ENCODE results near the gene PAM16. TPM values are rescaled to one million over a fixed set of nuclear protein-coding genes. Genes with fewer than 3 reads are reported as not detected.

Gene PAM16
- total RNA-seq, 5 donors from 2014 or later (not counting 1 experiment from before 2014, with no cell fraction given) = 41.2 to 53.7 (median 47.4) TPM

- Mint-ChIP-seq H3K36me3 (no peaks in the 10 kb centered on the region), H3K9me3 (no peaks in the 10 kb centered on the region), H3K27me3 (peaks cover 10 to 13% of the 10 kb centered on the region in 2 donors), H3K4me1 (peaks cover 12 to 17% (median 16%) of the 10 kb centered on the region in 3 donors), H3K27ac (no peak overlapping the region), H3K4me3 (peak overlapping the region in 1 of 3 donors; percentile 48)
- 97% methylated on average over 5 of the region's 13 CpGs for WGBS (ENCODE audit: insufficient coverage)
- Histone ChIP-seq H3K27me3 (replicated peaks in 1 of 2; ENCODE audit: control insufficient read depth in 2 of 2, extremely low read depth in 1 of 2, insufficient read depth in 2 of 2, low read length in 1 of 2) (peaks cover 7 to 60% of the 10 kb centered on the region in 2 experiments), H3K4me1 (ENCODE audit: control insufficient read depth in 1 of 2, extremely low read depth in 1 of 2, insufficient read depth in 2 of 2, low read length in 2 of 2) (peaks cover 0 to 43% of the 10 kb centered on the region in 2 experiments), H3K4me3 (ENCODE audit: control insufficient read depth in 1 of 2, extremely low read depth in 1 of 2, low read length in 1 of 2) (no peak overlapping the region), H3K36me3 (ENCODE audit: control insufficient read depth in 2 of 2, extremely low read depth in 1 of 2, insufficient read depth in 1 of 2, low read length in 1 of 2) (no peaks in the 10 kb centered on the region), H3K9me3 (no peaks in the 10 kb centered on the region), H3K27ac (ENCODE audit: low read length) (no peak overlapping the region)
- ChIA-PET CTCF (interaction anchor here in 1 of 2 donors (0.5 kb wide), 1 partner anchor 10 kb away, joined by 5 read pairs; no protein-coding TSS in a partner anchor), POLR2A (no interaction called here)
- no peak for ATAC-seq (replicated peaks in 1 of 4)
- no peak for DNase-seq
Measured at GRCh38 chr16:4318451-4318910, 32.6 kb downstream of the PAM16 start.

- Histone ChIP-seq H3K9me3 (no peaks in the 10 kb centered on the region), H3K27ac (ENCODE audit: low read length) (no peak overlapping the region), H3K4me1 (ENCODE audit: control insufficient read depth in 1 of 2, extremely low read depth in 1 of 2, insufficient read depth in 2 of 2, low read length in 2 of 2) (peaks cover 0 to 45% of the 10 kb centered on the region in 2 experiments), H3K36me3 (ENCODE audit: control insufficient read depth in 2 of 2, extremely low read depth in 1 of 2, insufficient read depth in 1 of 2, low read length in 1 of 2) (no peaks in the 10 kb centered on the region), H3K4me3 (ENCODE audit: control insufficient read depth in 1 of 2, extremely low read depth in 1 of 2, low read length in 1 of 2) (no peak overlapping the region), H3K27me3 (replicated peaks in 1 of 2; ENCODE audit: control insufficient read depth in 2 of 2, extremely low read depth in 1 of 2, insufficient read depth in 2 of 2, low read length in 1 of 2) (peaks cover 7 to 67% of the 10 kb centered on the region in 2 experiments)
- Mint-ChIP-seq H3K4me3 (peak overlapping the region in 2 of 3 donors; percentile 39 to 48), H3K27me3 (peaks cover 10 to 13% of the 10 kb centered on the region in 2 donors), H3K36me3 (no peaks in the 10 kb centered on the region), H3K9me3 (no peaks in the 10 kb centered on the region), H3K27ac (no peak overlapping the region), H3K4me1 (peaks cover 12 to 17% (median 16%) of the 10 kb centered on the region in 3 donors)
- CTCF ChIA-PET = no interaction called here
- ATAC-seq (replicated peaks in 1 of 4) (no peak), DNase-seq (no peak)
- 100% methylated on average over 1 of the region's 12 CpGs for WGBS (ENCODE audit: insufficient coverage)
- POLR2A ChIA-PET = no interaction called here
Measured at GRCh38 chr16:4317532-4318450, 33.3 kb downstream of the PAM16 start.

- POLR2A ChIA-PET = no interaction called here
- 93% methylated on average over 16 of the region's 20 CpGs for WGBS (ENCODE audit: insufficient coverage)
Measured at GRCh38 chr16:4316864-4317531, 34.1 kb downstream of the PAM16 start.

GRCh38 chr16:4316108-4316863, 34.8 kb downstream of the PAM16 start:
- no peaks in the 10 kb centered on the region for H3K9me3 ChIP-seq
- Mint-ChIP-seq H3K9me3 (no peaks in the 10 kb centered on the region), H3K4me1 (peaks cover 12 to 17% (median 16%) of the 10 kb centered on the region in 3 donors), H3K36me3 (no peaks in the 10 kb centered on the region), H3K4me3 (peak overlapping the region; percentile 13 to 48 (median 34)), H3K27me3 (peaks cover 10 to 13% of the 10 kb centered on the region in 2 donors), H3K27ac (no peak overlapping the region)
- peak overlapping the region in 1 of 2 donors; percentile 5 for H3K4me3 ChIP-seq (ENCODE audit: control insufficient read depth in 1 of 2, extremely low read depth in 1 of 2, low read length in 1 of 2)
- CTCF ChIA-PET = no interaction called here
- H3K27ac ChIP-seq (ENCODE audit: low read length) = no peak overlapping the region
- peaks cover 7 to 78% of the 10 kb centered on the region in 2 experiments for H3K27me3 ChIP-seq (replicated peaks in 1 of 2; ENCODE audit: control insufficient read depth in 2 of 2, extremely low read depth in 1 of 2, insufficient read depth in 2 of 2, low read length in 1 of 2)
- POLR2A ChIA-PET = no interaction called here
- DNase-seq = peak in 2 of 35 experiments; percentile 18 to 36
- no peaks in the 10 kb centered on the region for H3K36me3 ChIP-seq (ENCODE audit: control insufficient read depth in 2 of 2, extremely low read depth in 1 of 2, insufficient read depth in 1 of 2, low read length in 1 of 2)
- peak in 1 of 4 experiments; percentile 15 for ATAC-seq (replicated peaks in 1 of 4)
- 11% methylated on average over 71 of the region's 93 CpGs for WGBS (ENCODE audit: insufficient coverage)
- H3K4me1 ChIP-seq (ENCODE audit: control insufficient read depth in 1 of 2, extremely low read depth in 1 of 2, insufficient read depth in 2 of 2, low read length in 2 of 2) = peaks cover 0 to 45% of the 10 kb centered on the region in 2 experiments

More at GRCh38 chr16:4316864-4317531, 34.1 kb downstream of the PAM16 start:
- no peaks in the 10 kb centered on the region for H3K36me3 ChIP-seq (ENCODE audit: control insufficient read depth in 2 of 2, extremely low read depth in 1 of 2, insufficient read depth in 1 of 2, low read length in 1 of 2)
- Mint-ChIP-seq H3K36me3 (no peaks in the 10 kb centered on the region), H3K4me3 (peak overlapping the region; percentile 34 to 51 (median 48)), H3K4me1 (peaks cover 12 to 17% (median 16%) of the 10 kb centered on the region in 3 donors), H3K9me3 (no peaks in the 10 kb centered on the region), H3K27ac (no peak overlapping the region), H3K27me3 (peaks cover 10 to 13% of the 10 kb centered on the region in 2 donors)
- H3K9me3 ChIP-seq = no peaks in the 10 kb centered on the region
- peaks cover 0 to 45% of the 10 kb centered on the region in 2 experiments for H3K4me1 ChIP-seq (ENCODE audit: control insufficient read depth in 1 of 2, extremely low read depth in 1 of 2, insufficient read depth in 2 of 2, low read length in 2 of 2)
- no peak overlapping the region for H3K4me3 ChIP-seq (ENCODE audit: control insufficient read depth in 1 of 2, extremely low read depth in 1 of 2, low read length in 1 of 2)
- DNase-seq (no peak), ATAC-seq (replicated peaks in 1 of 4) (no peak)
- H3K27me3 ChIP-seq (replicated peaks in 1 of 2; ENCODE audit: control insufficient read depth in 2 of 2, extremely low read depth in 1 of 2, insufficient read depth in 2 of 2, low read length in 1 of 2) = peaks cover 7 to 75% of the 10 kb centered on the region in 2 experiments
- CTCF ChIA-PET = no interaction called here
- H3K27ac ChIP-seq (ENCODE audit: low read length) = no peak overlapping the region

GRCh38 chr16:4315186-4316107, 35.7 kb downstream of the PAM16 start, which contains the start of gene GLIS2:
Gene GLIS2, plus strand, starts transcription at chr16:4316067. Its CDS starts 16,214 bp downstream, at chr16:4332281.
- ChIA-PET CTCF (interaction anchor here in 1 of 2 donors (0.7 kb wide), 1 partner anchor 167 kb away, joined by 4 read pairs; no protein-coding TSS in a partner anchor), POLR2A (no interaction called here)
- 0% methylated on average over 38 of the region's 115 CpGs for WGBS (ENCODE audit: insufficient coverage)
- Histone ChIP-seq H3K4me3 (ENCODE audit: control insufficient read depth in 1 of 2, extremely low read depth in 1 of 2, low read length in 1 of 2) (peak within 1 kb of the TSS; percentile 46 to 62), H3K9me3 (no peaks in the 10 kb centered on the region), H3K27me3 (replicated peaks in 1 of 2; ENCODE audit: control insufficient read depth in 2 of 2, extremely low read depth in 1 of 2, insufficient read depth in 2 of 2, low read length in 1 of 2) (peaks cover 7 to 77% of the 10 kb centered on the region in 2 experiments), H3K36me3 (ENCODE audit: control insufficient read depth in 2 of 2, extremely low read depth in 1 of 2, insufficient read depth in 1 of 2, low read length in 1 of 2) (no peaks in the 10 kb centered on the region), H3K4me1 (ENCODE audit: control insufficient read depth in 1 of 2, extremely low read depth in 1 of 2, insufficient read depth in 2 of 2, low read length in 2 of 2) (peaks cover 0 to 45% of the 10 kb centered on the region in 2 experiments), H3K27ac (ENCODE audit: low read length) (no peak within 1 kb of the TSS)
- H3K27ac Mint-ChIP-seq = peak within 1 kb of the TSS in 1 of 2 donors; percentile 75
- H3K27me3 Mint-ChIP-seq = peaks cover 10 to 13% of the 10 kb centered on the region in 2 donors
- H3K4me1 Mint-ChIP-seq = peaks cover 12 to 17% (median 16%) of the 10 kb centered on the region in 3 donors
- DNase-seq (peak in 3 of 35 experiments; percentile 9 to 45 (median 16)), ATAC-seq (replicated peaks in 1 of 4) (peak; percentile 39 to 46 (median 42))
- H3K36me3 Mint-ChIP-seq = no peaks in the 10 kb centered on the region
- no peaks in the 10 kb centered on the region for H3K9me3 Mint-ChIP-seq
- H3K4me3 Mint-ChIP-seq = peak within 1 kb of the TSS; percentile 79 to 89 (median 88)

Data from T-cell (primary cell).